Activated naive CD4-positive, alpha-beta T cell treated with anti-CD3 and anti-CD28 coated beads, Interleukin-2, amount 50 U/mL, for 24 hours (primary cell): Measurements from ENCODE around the gene NEURL1.

Experiments used
- H3K27ac Mint-ChIP-seq: one replicate; pipeline ENCODE4 v1.8.0; 2021; ENCODE audit warnings: mild to moderate bottlenecking, mixed read lengths
- H3K27me3 Mint-ChIP-seq: one replicate; pipeline ENCODE4 v1.8.0; 2021; ENCODE audit warnings: mixed read lengths
- H3K36me3 Mint-ChIP-seq: one replicate; pipeline ENCODE4 v1.8.0; 2021; ENCODE audit warnings: mixed read lengths
- H3K4me1 Mint-ChIP-seq: one replicate; pipeline ENCODE4 v1.8.0; 2021; ENCODE audit warnings: mixed read lengths
- H3K4me3 Mint-ChIP-seq: one replicate; pipeline ENCODE4 v1.8.0; 2021; ENCODE audit warnings: mild to moderate bottlenecking, mixed read lengths
- H3K9me3 Mint-ChIP-seq: one replicate; pipeline ENCODE4 v1.8.0; 2021; ENCODE audit warnings: mixed read lengths

Gene NEURL1

GRCh38 chr10:103569896-103570295 is 76.4 kb downstream of the NEURL1 start:
- H3K27me3 Mint-ChIP-seq = no peaks in the 10 kb centered on the region
- H3K9me3 Mint-ChIP-seq = no peaks in the 10 kb centered on the region
- H3K36me3 Mint-ChIP-seq = no peaks in the 10 kb centered on the region
- no peak overlapping the region for H3K4me3 Mint-ChIP-seq
- H3K4me1 Mint-ChIP-seq = no peaks in the 10 kb centered on the region
- H3K27ac Mint-ChIP-seq = no peak overlapping the region

DNA sequence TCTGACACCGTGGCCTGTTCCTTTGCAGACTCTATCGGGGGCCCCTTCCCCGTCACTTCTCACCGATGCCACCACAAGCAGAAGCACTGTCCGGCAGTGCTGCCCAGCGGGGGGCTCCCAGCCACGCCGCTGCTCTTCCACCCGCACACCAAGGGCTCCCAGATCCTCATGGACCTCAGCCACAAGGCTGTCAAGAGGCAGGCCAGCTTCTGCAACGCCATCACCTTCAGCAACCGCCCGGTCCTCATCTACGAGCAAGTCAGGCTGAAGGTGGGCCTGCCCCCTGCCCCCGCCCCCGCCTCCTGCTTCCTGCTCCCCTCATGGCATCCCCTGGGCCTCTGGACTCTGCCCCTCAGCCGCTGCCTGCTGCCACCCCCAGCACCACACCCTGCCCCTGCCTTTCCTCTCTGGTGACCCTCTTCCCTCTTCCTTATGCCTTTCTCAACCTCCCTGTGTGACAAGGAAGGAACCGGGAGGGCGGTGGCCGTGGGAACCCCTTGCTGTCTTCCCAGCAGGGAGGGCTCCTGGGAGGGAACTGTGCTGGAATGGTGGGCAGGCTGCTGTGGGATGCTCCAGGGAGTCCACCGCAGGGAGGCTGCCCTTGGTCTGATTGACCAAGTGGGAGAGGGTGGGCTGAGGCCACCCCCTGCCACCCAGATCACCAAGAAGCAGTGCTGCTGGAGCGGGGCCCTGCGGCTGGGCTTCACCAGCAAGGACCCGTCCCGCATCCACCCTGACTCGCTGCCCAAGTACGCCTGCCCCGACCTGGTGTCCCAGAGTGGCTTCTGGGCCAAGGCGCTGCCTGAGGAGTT is 77.5 kb downstream of the NEURL1 start:
- H3K9me3 Mint-ChIP-seq = no peaks in the 10 kb centered on the region
- H3K36me3 Mint-ChIP-seq = no peaks in the 10 kb centered on the region
- no peaks in the 10 kb centered on the region for H3K4me1 Mint-ChIP-seq
- H3K27ac Mint-ChIP-seq = no peak overlapping the region
- no peak overlapping the region for H3K4me3 Mint-ChIP-seq
- no peaks in the 10 kb centered on the region for H3K27me3 Mint-ChIP-seq

- Mint-ChIP-seq H3K36me3 (no peaks in the 10 kb centered on the region), H3K27me3 (no peaks in the 10 kb centered on the region), H3K27ac (no peak overlapping the region), H3K4me3 (no peak overlapping the region), H3K4me1 (no peaks in the 10 kb centered on the region), H3K9me3 (no peaks in the 10 kb centered on the region)
Measured at GRCh38 chr10:103571656-103571975, 78.1 kb downstream of the NEURL1 start.

DNA sequence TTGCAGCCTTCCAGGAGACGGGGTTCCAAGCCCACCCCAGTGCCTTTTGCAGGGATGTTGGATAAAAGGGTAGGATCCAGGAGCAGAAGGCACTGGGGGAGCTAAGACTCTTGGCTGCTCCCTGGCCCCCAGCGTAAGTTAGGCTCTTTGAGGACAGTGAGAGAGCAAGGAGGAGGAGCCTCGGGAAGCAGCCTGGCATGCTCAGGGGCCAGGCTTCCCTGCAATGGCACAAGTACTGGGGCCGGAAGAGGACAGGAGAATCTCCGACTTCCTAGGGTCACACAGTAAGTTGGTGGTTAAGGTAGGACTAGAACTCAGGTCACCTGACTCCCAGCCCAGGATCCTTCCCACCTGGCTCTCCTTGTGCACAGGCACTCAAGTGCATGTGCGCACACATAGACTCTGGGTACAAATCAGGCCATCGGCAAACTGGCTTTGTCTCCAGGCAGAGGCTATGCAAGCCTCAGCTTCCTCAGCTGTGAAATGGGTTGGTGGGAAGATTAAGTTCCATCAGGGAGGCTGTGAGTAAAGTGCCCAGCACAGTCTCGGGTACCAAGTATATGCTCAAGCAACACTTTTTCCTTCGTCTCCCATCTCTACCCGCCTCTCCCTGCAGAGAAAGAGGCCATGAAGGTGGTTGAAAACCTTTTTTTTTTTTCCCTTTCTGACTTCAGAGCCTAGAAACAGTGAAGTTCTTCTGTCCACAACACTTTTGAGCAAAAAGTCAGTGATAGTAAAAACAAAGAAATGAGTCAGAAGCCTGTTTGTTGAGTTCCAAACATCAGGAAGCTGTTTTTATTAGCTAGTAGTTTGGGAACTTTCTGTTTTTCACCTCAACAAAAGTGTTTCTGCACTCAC is 79.1 kb downstream of the NEURL1 start:
- no peak overlapping the region for H3K27ac Mint-ChIP-seq
- no peaks in the 10 kb centered on the region for H3K36me3 Mint-ChIP-seq
- no peak overlapping the region for H3K4me3 Mint-ChIP-seq
- H3K27me3 Mint-ChIP-seq = no peaks in the 10 kb centered on the region
- no peaks in the 10 kb centered on the region for H3K9me3 Mint-ChIP-seq
- no peaks in the 10 kb centered on the region for H3K4me1 Mint-ChIP-seq

DNA sequence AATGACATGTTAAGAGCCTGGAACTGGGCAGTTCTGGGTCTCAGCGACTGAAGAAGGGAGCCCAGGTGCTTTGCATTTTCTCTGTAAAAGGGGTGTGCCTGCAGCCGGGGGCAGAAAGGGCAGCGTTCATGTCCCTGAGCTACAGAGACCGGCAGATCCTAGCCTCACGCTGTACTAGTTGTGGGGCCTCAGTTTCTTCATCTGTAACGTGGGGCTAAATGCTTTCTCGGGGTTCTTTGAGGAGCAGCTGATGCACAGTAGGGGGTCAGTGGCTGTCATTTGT is 79.6 kb downstream of the NEURL1 start:
- Mint-ChIP-seq H3K27ac (no peak overlapping the region), H3K4me3 (no peak overlapping the region), H3K9me3 (no peaks in the 10 kb centered on the region), H3K4me1 (no peaks in the 10 kb centered on the region), H3K27me3 (no peaks in the 10 kb centered on the region), H3K36me3 (no peaks in the 10 kb centered on the region)

DNA sequence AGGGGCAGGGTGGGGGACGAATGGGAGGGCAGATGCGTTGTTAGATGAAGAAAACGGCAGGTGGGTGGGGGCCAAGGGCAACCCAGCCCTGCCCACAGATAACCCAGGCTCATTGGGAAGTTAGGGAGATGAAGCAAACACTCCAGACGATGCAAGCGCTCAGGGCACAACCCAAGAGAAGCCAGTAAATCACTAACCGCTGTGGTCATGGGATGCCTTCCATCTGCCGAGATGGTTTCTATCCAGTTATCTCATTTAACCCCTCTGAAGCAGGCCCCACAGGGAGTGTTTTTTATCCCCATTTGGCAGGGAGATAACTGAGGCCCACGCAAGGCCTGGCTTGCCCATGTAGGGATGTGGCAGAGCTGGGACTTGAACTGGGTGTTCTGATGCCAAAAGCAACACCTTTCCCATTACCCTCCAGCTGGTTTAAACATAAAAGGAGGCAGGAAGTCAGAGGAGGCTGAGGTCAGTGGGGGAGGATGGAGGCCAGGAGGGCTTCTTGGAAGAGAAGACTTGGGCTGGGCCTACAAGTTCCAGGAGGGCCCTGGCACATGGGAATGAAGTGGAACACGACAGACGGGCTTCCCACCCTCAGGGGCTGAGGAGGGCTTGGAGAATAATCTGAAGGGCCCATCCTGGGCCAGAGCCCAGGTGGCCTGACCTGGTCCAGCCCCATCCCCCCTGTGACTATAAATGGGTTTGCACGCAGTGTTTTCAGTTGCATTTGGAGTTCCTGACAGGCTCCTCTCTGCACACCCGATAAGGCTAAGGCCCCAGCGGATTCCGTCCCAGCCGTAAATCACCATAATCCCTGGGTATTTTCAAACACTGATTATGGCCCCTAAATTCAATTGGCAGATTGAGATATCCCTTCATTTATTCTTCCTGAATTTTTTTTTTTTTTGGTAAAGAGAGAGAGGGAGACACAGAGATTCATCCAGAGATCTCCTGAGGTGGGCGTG is 80.9 kb downstream of the NEURL1 start:
- Mint-ChIP-seq H3K36me3 (no peaks in the 10 kb centered on the region), H3K4me1 (no peaks in the 10 kb centered on the region), H3K27ac (no peak overlapping the region), H3K4me3 (no peak overlapping the region), H3K9me3 (no peaks in the 10 kb centered on the region), H3K27me3 (no peaks in the 10 kb centered on the region)

DNA sequence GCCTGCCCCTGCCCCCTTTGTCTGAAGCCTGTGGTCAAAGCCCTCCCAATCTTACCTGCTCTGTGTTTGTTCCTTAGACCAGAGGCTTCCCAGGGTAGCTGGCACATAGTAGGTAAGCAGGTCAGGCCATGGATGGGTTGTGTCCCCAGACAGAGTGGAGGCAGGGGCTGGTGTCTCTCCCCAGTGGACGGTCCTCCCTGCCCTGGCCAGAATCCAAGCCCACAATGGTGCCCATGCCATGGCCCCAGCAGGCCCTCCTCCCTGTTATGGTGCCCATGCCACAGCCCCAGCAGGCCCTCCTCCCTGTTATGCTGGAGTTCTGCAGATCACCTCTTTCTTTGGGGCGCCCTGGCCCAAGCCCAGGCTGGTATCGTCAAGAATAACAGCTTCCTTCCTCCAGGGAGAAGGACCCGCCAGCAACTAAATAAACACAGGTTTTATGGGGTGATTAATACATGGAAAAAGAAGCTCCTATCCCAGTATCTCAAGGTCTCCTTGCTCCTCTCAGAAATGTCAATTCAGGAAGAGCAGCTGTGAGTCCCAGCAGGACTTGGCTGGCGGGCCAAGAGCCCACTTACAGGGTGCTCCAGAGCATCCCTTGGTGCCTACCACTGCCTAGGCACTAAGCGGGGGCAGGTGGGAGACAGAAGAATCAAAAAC is 82.0 kb downstream of the NEURL1 start:
- H3K9me3 Mint-ChIP-seq = no peaks in the 10 kb centered on the region
- no peaks in the 10 kb centered on the region for H3K4me1 Mint-ChIP-seq
- H3K27me3 Mint-ChIP-seq = no peaks in the 10 kb centered on the region
- no peaks in the 10 kb centered on the region for H3K36me3 Mint-ChIP-seq
- no peak overlapping the region for H3K4me3 Mint-ChIP-seq
- no peak overlapping the region for H3K27ac Mint-ChIP-seq

DNA sequence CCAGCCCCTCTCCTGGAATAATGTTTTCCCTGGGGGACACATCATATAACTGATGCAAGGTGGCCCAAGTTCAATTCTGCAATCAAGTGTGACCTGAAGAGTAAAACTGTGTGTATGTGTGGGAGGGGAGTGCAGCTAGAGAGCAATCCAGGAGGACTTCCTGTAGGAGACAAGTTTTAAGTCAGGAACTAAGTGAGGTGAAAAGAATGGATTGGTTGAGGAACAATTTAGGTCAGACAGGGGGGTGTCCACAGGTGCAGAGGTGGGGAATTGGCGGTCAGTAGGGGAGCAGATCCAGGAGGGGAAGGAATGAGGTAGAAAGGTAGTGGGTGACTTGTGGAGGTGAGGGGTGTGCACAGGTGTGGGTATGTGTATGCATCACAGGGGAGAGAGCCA is 82.6 kb downstream of the NEURL1 start:
- Mint-ChIP-seq H3K4me1 (no peaks in the 10 kb centered on the region), H3K9me3 (no peaks in the 10 kb centered on the region), H3K4me3 (no peak overlapping the region), H3K27me3 (no peaks in the 10 kb centered on the region), H3K36me3 (no peaks in the 10 kb centered on the region), H3K27ac (no peak overlapping the region)

DNA sequence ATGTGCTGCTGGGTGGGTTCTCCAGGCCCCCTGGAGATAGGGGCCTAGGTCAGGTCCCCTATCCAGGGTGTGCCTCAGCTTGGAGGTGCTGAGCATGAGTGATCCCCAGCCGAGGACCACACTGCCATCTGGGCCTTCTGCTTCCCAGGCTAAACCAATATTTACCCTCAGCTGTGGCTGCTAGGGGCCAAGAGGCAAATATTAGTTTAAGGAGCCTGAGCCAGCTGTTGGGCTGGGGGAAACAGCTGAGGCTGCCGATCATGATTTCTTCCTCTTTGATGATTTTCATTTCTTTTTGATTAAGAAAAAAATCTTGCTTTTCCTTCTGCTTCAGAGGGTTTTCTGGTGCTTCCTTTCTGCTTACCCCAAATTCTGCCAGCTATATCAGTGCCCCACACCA is 83.4 kb downstream of the NEURL1 start:
- Mint-ChIP-seq H3K4me1 (no peaks in the 10 kb centered on the region), H3K9me3 (no peaks in the 10 kb centered on the region), H3K4me3 (no peak overlapping the region)

DNA sequence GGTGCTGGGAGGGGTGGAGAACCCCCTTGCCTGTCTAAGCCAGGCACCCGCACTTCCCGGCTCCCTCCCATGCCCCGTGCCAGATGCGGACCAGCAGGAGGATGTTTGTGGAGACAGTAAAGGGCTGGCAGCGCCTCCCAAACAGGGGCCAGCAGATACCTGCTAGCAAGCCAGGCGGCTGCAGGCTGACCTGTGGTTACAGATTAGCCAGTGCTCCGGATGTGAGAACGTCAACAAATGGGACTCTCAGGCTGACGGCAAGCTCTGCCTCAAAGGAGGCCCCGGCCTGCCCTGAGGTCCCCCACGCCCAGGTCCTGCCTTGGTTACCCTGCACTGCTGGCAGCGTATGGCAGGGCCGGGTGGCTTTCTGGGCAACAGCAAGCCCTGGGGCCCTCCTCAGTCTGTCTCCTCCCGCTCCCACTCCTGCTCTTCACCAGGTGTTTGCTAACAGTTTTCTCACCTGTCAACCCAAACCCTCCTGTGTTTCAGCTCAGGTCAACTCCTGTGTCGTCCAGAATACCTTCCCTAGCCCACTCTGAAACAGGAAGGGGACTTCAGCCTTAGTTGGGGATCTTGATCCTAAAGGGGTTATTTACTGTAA is 85.4 kb downstream of the NEURL1 start:
- Mint-ChIP-seq H3K9me3 (no peaks in the 10 kb centered on the region), H3K27me3 (peaks cover 1% of the 10 kb centered on the region), H3K4me3 (no peak overlapping the region), H3K27ac (no peak overlapping the region), H3K36me3 (no peaks in the 10 kb centered on the region), H3K4me1 (peaks cover 3% of the 10 kb centered on the region)

More for the DNA sequence above, 83.4 kb downstream of the NEURL1 start:
- H3K27ac Mint-ChIP-seq = no peak overlapping the region
- H3K36me3 Mint-ChIP-seq = no peaks in the 10 kb centered on the region
- H3K27me3 Mint-ChIP-seq = no peaks in the 10 kb centered on the region

DNA sequence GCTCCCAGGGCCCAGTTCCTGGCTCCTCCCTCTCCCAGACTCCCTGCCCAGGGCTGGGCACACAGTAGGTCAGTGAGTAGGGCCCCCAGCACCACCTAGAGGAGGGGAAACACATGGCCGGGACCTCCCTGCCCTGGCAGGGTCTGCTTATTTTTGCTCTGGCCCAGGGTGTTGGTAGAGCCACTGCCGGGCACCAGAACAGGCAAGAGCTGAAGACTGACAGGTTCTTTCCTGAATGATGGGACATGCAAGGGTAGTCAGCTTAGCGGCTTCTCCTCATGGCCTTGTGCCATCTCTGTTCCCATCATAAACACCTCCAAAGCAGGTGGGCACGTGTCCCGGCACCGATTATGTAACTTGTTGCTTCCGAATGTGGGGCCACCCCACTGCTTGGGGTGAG is 86.5 kb downstream of the NEURL1 start:
- no peak overlapping the region for H3K27ac Mint-ChIP-seq
- peaks cover 6% of the 10 kb centered on the region for H3K4me1 Mint-ChIP-seq
- H3K9me3 Mint-ChIP-seq = no peaks in the 10 kb centered on the region
- no peak overlapping the region for H3K4me3 Mint-ChIP-seq
- H3K27me3 Mint-ChIP-seq = peaks cover 2% of the 10 kb centered on the region
- H3K36me3 Mint-ChIP-seq = no peaks in the 10 kb centered on the region

GRCh38 chr10:103580430-103580829 is 86.9 kb downstream of the NEURL1 start:
- Mint-ChIP-seq H3K27ac (no peak overlapping the region), H3K4me1 (peaks cover 6% of the 10 kb centered on the region), H3K27me3 (peaks cover 2% of the 10 kb centered on the region), H3K9me3 (no peaks in the 10 kb centered on the region), H3K4me3 (no peak overlapping the region), H3K36me3 (no peaks in the 10 kb centered on the region)

GRCh38 chr10:103581499-103581898 is 88.0 kb downstream of the NEURL1 start:
- Mint-ChIP-seq H3K36me3 (no peaks in the 10 kb centered on the region), H3K27ac (no peak overlapping the region), H3K4me1 (peaks cover 6% of the 10 kb centered on the region), H3K27me3 (peaks cover 2% of the 10 kb centered on the region), H3K9me3 (no peaks in the 10 kb centered on the region), H3K4me3 (no peak overlapping the region)

- H3K9me3 Mint-ChIP-seq = no peaks in the 10 kb centered on the region
- peaks cover 2% of the 10 kb centered on the region for H3K27me3 Mint-ChIP-seq
- H3K36me3 Mint-ChIP-seq = no peaks in the 10 kb centered on the region
- peaks cover 6% of the 10 kb centered on the region for H3K4me1 Mint-ChIP-seq
- H3K27ac Mint-ChIP-seq = no peak overlapping the region
- H3K4me3 Mint-ChIP-seq = no peak overlapping the region
Measured at GRCh38 chr10:103582331-103583123, 89.0 kb downstream of the NEURL1 start.
